Sciatic nerve (tissue), 2 donors: ENCODE measurements around the gene ZNF282. TPM values are rescaled to one million over a fixed set of nuclear protein-coding genes. Genes with fewer than 3 reads are reported as not detected.
A peak's percentile ranks its signal among the peaks of the same experiment; 100 is the strongest.
"Not testable (repeated sequence)": the region's sequence is repeated elsewhere in the genome, so short reads cannot be mapped to it uniquely, and the experiment has no call there.

Experiments used
- ATAC-seq: fragments of 200-7000 bp; cut with Tn5 transposase; one replicate; pipeline ENCODE4 v1.9.1; 2020; ENCODE audit warnings: mild to moderate bottlenecking, moderate library complexity
- DNase-seq: peaks from one replicate; pipeline ENCODE4 v3.0.0-alpha.2; 2020; ENCODE audit warnings: low spot score
- intact Hi-C: fragments of 100-400 bp; cut with DNase I; formaldehyde crosslinking; loops from one replicate; pipeline ENCODE4 v1.14.2; 2022
- total RNA-seq: library from RNA; stranded (reverse); fragmentation: NEBNext Ultra II Directional; extraction: Animal tissue kit (Norgen Biotek cat#: 25700); gene quantifications from one replicate; pipeline ENCODE4 v1.2.1, GENCODE V29; 2021
- donor health status: DM: no; HTN: no; CAD: no.
- donor health status: DM: no; HTN: no; CAD: no.

ZNF282 gene
- total RNA-seq, 1 donor from 2014 or later = 27.2 TPM

- no peak for ATAC-seq
Measured at GRCh38 chr7:149218469-149219420, 23.4 kb downstream of the ZNF282 start.

GRCh38 chr7:149220534-149220933, 25.2 kb downstream of the ZNF282 start:
- intact Hi-C loops = no loop called here
- no peak for ATAC-seq

More at GRCh38 chr7:149218469-149219420, 23.4 kb downstream of the ZNF282 start:
- intact Hi-C loops = no loop called here
- DNase-seq = no peak

GRCh38 chr7:149223176-149223575, 27.8 kb downstream of the ZNF282 start:
- DNase-seq (no peak), ATAC-seq (no peak)
- intact Hi-C loops = no loop called here

More at GRCh38 chr7:149220534-149220933, 25.2 kb downstream of the ZNF282 start:
- no peak for DNase-seq

GRCh38 chr7:149223761-149224160, 28.4 kb downstream of the ZNF282 start:
- no peak for ATAC-seq
- no peak for DNase-seq
- intact Hi-C loops = no loop called here

GRCh38 chr7:149224352-149224751, 29.0 kb downstream of the ZNF282 start:
- intact Hi-C loops = no loop called here
- DNase-seq = no peak
- no peak for ATAC-seq

- no peak for DNase-seq
Measured at GRCh38 chr7:149225106-149225505, 29.8 kb downstream of the ZNF282 start.

GRCh38 chr7:149225656-149226055, 30.3 kb downstream of the ZNF282 start:
- DNase-seq (no peak), ATAC-seq (peak; percentile 14)
- intact Hi-C loops = no loop called here

More at GRCh38 chr7:149225106-149225505, 29.8 kb downstream of the ZNF282 start:
- no peak for ATAC-seq
- intact Hi-C loops = no loop called here

GRCh38 chr7:149226366-149226765, 31.0 kb downstream of the ZNF282 start:
- DNase-seq, intact Hi-C loops, ATAC-seq: not testable (repeated sequence)

GRCh38 chr7:149226840-149227494, 31.6 kb downstream of the ZNF282 start:
- DNase-seq (no peak), ATAC-seq (peak; percentile 33)
- intact Hi-C loops = no loop called here

GRCh38 chr7:149228831-149229471, 33.6 kb downstream of the ZNF282 start:
- ATAC-seq (no peak), DNase-seq (no peak)
- intact Hi-C loops = no loop called here

- intact Hi-C loops = no loop called here
- DNase-seq (no peak), ATAC-seq (no peak)
Measured at GRCh38 chr7:149229526-149229925, 34.2 kb downstream of the ZNF282 start.

- no peak for ATAC-seq
Measured at GRCh38 chr7:149232362-149232761, 37.0 kb downstream of the ZNF282 start.

GRCh38 chr7:149233655-149234204, 38.4 kb downstream of the ZNF282 start:
- ATAC-seq, DNase-seq, intact Hi-C loops: not testable (repeated sequence)

More at GRCh38 chr7:149232362-149232761, 37.0 kb downstream of the ZNF282 start:
- intact Hi-C loops = no loop called here
- DNase-seq = no peak

- DNase-seq (no peak), ATAC-seq (no peak)
- intact Hi-C loops = no loop called here
Measured at GRCh38 chr7:149237502-149237901, 42.2 kb downstream of the ZNF282 start.

GRCh38 chr7:149238051-149238450, 42.7 kb downstream of the ZNF282 start:
- intact Hi-C loops = no loop called here
- ATAC-seq = no peak
- DNase-seq = no peak

- DNase-seq = peak; percentile 92
- intact Hi-C loops = no loop called here
- peak; percentile 100 for ATAC-seq
Measured at GRCh38 chr7:149239345-149240143, 44.2 kb downstream of the ZNF282 start, which contains the start of gene ZNF212. Gene ZNF212 (plus strand): TSS chr7:149239651. CDS start chr7:149239779, 128 bp downstream.

- DNase-seq (no peak), ATAC-seq (no peak)
- intact Hi-C loops = no loop called here
Measured at GRCh38 chr7:149240637-149241036, 45.3 kb downstream of the ZNF282 start.

GRCh38 chr7:149241696-149242095, 46.4 kb downstream of the ZNF282 start:
- intact Hi-C loops = no loop called here
- no peak for DNase-seq
- ATAC-seq = no peak
